HG02798 (cell line): ENCODE data around the gene DAB1.

Experiments used
- ATAC-seq: cut with Tn5 transposase; IDR thresholded peaks from one replicate; pipeline ENCODE4 v1.9.1; 2021; ENCODE audit warnings: mild to moderate bottlenecking; ENCODE audit not compliant: unreplicated experiment, poor library complexity

The DAB1 gene

GRCh38 chr1:57060451-57060850 lies 363.4 kb downstream of the DAB1 start:
- ATAC-seq = no peak

GRCh38 chr1:57058652-57059501 lies 365.0 kb downstream of the DAB1 start:
- no peak for ATAC-seq

- no peak for ATAC-seq
These were observed 375.0 kb downstream of the DAB1 start for GRCh38 chr1:57048856-57049255.

- no peak for ATAC-seq
These were observed 377.4 kb downstream of the DAB1 start for GRCh38 chr1:57046462-57046861.

- ATAC-seq = no peak
These were observed 382.0 kb downstream of the DAB1 start for GRCh38 chr1:57041901-57042300.

- no peak for ATAC-seq
These were observed 383.0 kb downstream of the DAB1 start for GRCh38 chr1:57040811-57041210.

GRCh38 chr1:57036641-57037579 lies 386.9 kb downstream of the DAB1 start:
- ATAC-seq = no peak

- no peak for ATAC-seq
These were observed 389.1 kb downstream of the DAB1 start for GRCh38 chr1:57034713-57035112.

GRCh38 chr1:57033222-57034001 lies 390.4 kb downstream of the DAB1 start:
- ATAC-seq = peak; percentile 40

GRCh38 chr1:57026624-57027354 lies 397.1 kb downstream of the DAB1 start:
- ATAC-seq = no peak

- no peak for ATAC-seq
These were observed 399.0 kb downstream of the DAB1 start for GRCh38 chr1:57024855-57025254.

GRCh38 chr1:57024428-57024827 lies 399.4 kb downstream of the DAB1 start:
- ATAC-seq = no peak

GRCh38 chr1:57020216-57020615 lies 403.6 kb downstream of the DAB1 start:
- no peak for ATAC-seq

GRCh38 chr1:57019236-57019839 lies 404.5 kb downstream of the DAB1 start:
- no peak for ATAC-seq

GRCh38 chr1:57018119-57018518 lies 405.7 kb downstream of the DAB1 start:
- no peak for ATAC-seq

GRCh38 chr1:57017717-57018116 lies 406.1 kb downstream of the DAB1 start:
- ATAC-seq = no peak

- no peak for ATAC-seq
These were observed 406.7 kb downstream of the DAB1 start for GRCh38 chr1:57017200-57017599.

- ATAC-seq = no peak
These were observed 408.8 kb downstream of the DAB1 start for GRCh38 chr1:57015071-57015470.

GRCh38 chr1:57013522-57013921 lies 410.3 kb downstream of the DAB1 start:
- ATAC-seq = no peak
